IPS DF 19.7 (cell line): ENCODE results near the gene ARAF.

Source experiments
- DNase-seq: peaks from one replicate; pipeline ENCODE4 v3.0.0-alpha.2; 2013; ENCODE audit warnings: low read depth, low spot score

The ARAF gene

DNA sequence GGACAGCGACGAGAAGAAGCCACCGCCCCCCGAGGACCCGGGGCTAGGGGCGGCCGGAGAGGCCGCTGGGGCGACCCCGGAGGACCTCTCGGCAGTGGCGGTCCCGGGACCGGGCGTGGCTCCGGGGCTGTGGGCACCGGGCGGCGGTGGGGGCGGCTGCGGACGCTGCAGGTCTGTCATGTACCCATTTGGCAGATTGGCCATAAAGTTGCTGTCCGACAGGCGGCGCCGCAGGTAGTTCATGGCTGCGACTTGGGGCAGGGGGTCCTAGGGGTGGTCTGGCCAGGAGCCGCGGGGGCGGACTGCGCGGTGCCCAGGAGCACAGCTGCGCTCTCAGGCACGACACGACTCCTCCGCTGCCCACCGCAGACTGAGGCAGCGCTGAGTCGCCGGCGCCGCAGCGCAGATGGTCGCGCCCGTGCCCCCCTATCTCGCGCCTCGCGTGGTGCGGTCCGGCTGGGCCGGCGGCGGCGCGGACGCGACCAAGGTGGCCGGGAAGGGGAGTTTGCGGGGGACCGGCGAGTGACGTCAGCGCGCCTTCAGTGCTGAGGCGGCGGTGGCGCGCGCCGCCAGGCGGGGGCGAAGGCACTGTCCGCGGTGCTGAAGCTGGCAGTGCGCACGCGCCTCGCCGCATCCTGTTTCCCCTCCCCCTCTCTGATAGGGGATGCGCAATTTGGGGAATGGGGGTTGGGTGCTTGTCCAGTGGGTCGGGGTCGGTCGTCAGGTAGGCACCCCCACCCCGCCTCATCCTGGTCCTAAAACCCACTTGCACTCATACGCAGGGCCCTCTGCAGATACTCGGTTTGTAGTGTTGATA is 58.7 kb downstream of the ARAF start, which contains the start of gene SYN1:
Gene SYN1 (minus strand): TSS at position 372 of the 817 bp plus-strand sequence. CDS start 129 bp downstream, at position 243.
- DNase-seq = no peak

DNA sequence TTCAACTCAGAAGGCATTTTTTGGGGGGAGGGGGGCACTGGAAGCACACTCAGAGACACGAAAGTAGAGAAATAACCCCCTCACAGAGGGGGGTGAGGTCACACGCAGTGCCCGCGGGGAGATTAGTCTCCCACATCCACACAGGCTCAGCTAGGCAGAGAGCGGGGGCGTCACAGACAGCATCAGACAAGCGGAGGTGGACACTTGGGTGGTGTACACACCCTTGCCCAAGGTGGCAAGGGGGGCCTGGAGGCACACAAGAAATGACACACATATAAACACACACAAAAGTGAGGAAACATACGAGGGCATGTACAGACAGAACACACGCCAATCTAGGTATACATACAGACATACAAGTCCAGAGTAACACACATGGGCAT is 59.3 kb downstream of the ARAF start:
- no peak for DNase-seq
